ENCODE measurements around the gene RBM4. TPM values are rescaled to one million over a fixed set of nuclear protein-coding genes. Genes with fewer than 3 reads are reported as not detected.

Gene RBM4
- total RNA-seq, 1 experiment from 2014 or later, result 94.4 TPM

DNA sequence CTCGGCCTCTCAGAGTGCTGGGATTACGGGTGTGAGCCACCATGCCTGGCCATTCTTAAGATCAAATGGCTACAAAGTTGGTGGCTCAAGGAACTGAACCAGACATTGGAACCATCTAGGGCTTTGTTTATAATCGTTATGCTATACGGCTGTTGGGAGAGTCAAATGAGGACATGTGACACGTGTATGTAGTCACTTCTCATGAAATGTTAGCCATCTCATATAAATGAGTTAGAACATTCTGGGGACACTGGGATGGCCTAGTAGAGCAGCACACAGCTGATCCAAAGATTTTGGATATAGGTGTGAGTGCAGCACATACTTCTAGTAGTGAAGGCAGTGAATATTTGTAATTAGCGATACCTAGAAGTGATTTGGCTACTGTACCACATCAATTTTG is 6.6 kb upstream of the RBM4 start:
- Histone ChIP-seq H3K27ac (ENCODE audit: low read depth, low read length) (no peak overlapping the region), H3K4me2 (ENCODE audit: low read length) (no peak overlapping the region), H3K79me2 (ENCODE audit: insufficient read depth, low read length) (peaks cover 100% of the 10 kb centered on the region), H3K4me1 (ENCODE audit: control insufficient read depth in 1 of 2, insufficient read depth in 2 of 2, low read length in 2 of 2) (peaks cover 0 to 6% of the 10 kb centered on the region in 2 experiments; a peak in 1 of 4 replicates), H3K36me3 (ENCODE audit: control insufficient read depth in 1 of 2, insufficient read depth in 2 of 2, low read length in 2 of 2) (peaks cover 32 to 50% of the 10 kb centered on the region in 2 experiments), H3K4me3 (replicated peaks in 1 of 2; ENCODE audit: low read depth in 1 of 2, low read length in 2 of 2) (no peak overlapping the region), H2AFZ (ENCODE audit: low read depth, low read length, poor library complexity, severe bottlenecking) (no peak overlapping the region), H3K9me3 (ENCODE audit: control insufficient read depth in 1 of 2, insufficient read depth in 1 of 2, low read depth in 1 of 2, low read length in 2 of 2) (no peaks in the 10 kb centered on the region), H3K27me3 (ENCODE audit: insufficient read depth, low read length) (no peaks in the 10 kb centered on the region), H4K20me1 (ENCODE audit: insufficient read depth) (peaks cover 17% of the 10 kb centered on the region; the same call in 1 of the 2 replicates), H3K9me2 (ENCODE audit: insufficient read depth) (no peaks in the 10 kb centered on the region), H3K9ac (ENCODE audit: low read length) (no peak overlapping the region)
- BruUV-seq (replicated peaks), result no TSS peak
- ChIA-PET POLR2A (no interaction called here), CTCF (no interaction called here), RAD21 (ENCODE audit: low non-redundant PET in 1 of 2, low total read pairs in 2 of 2, uncharacterized antibody in 2 of 2, unreplicated experiment in 2 of 2) (no interaction called here)
- intact Hi-C loops (cut with micrococcal nuclease), result no loop called here
- no peak for ATAC-seq
- TF ChIP-seq, protein P1, sequence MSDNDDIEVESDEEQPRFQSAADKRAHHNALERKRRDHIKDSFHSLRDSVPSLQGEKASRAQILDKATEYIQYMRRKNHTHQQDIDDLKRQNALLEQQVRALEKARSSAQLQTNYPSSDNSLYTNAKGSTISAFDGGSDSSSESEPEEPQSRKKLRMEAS (IDR thresholded peaks at IDR 0.05), result no peak
- DNase-seq (ENCODE audit: low read depth, low spot score), result no peak

DNA sequence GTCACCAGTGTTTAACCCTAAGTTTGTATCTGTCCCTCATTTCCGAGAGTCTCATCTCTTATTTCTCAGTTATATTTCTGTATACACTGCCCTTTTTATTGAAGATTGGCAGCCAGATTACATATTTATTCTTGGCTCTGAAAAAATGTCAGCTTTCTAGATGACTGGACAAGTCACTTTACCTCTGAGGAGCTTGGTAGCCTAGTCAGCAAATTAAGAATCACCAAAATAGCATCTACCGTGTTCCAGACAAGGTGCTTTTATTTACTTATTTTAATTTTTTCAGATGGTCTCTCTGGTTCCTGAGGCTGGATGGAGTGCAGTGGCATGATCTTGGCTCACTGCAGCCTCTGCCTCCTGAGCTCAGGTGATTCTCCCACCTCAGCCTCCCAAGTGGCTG is 5.6 kb upstream of the RBM4 start:
- RAD21 ChIA-PET (ENCODE audit: low non-redundant PET in 1 of 2, low total read pairs in 2 of 2, uncharacterized antibody in 2 of 2, unreplicated experiment in 2 of 2), result no interaction called here
- Histone ChIP-seq H3K36me3 (ENCODE audit: control insufficient read depth in 1 of 2, insufficient read depth in 2 of 2, low read length in 2 of 2) (peaks cover 22 to 39% of the 10 kb centered on the region in 2 experiments; a peak in 3 of 4 replicates), H3K9me3 (ENCODE audit: control insufficient read depth in 1 of 2, insufficient read depth in 1 of 2, low read depth in 1 of 2, low read length in 2 of 2) (no peaks in the 10 kb centered on the region), H3K4me1 (ENCODE audit: control insufficient read depth in 1 of 2, insufficient read depth in 2 of 2, low read length in 2 of 2) (peaks cover 3 to 17% of the 10 kb centered on the region in 2 experiments), H3K4me3 (replicated peaks in 1 of 2; ENCODE audit: low read depth in 1 of 2, low read length in 2 of 2) (no peak overlapping the region), H3K27me3 (ENCODE audit: insufficient read depth, low read length) (no peaks in the 10 kb centered on the region), H3K9ac (ENCODE audit: low read length) (no peak overlapping the region), H4K20me1 (ENCODE audit: insufficient read depth) (peaks cover 13% of the 10 kb centered on the region; the same call in 1 of the 2 replicates), H3K79me2 (ENCODE audit: insufficient read depth, low read length) (peaks cover 100% of the 10 kb centered on the region), H3K4me2 (ENCODE audit: low read length) (no peak overlapping the region), H3K9me2 (ENCODE audit: insufficient read depth) (no peaks in the 10 kb centered on the region), H2AFZ (ENCODE audit: low read depth, low read length, poor library complexity, severe bottlenecking) (no peak overlapping the region), H3K27ac (ENCODE audit: low read depth, low read length) (no peak overlapping the region)
- DNase-seq (ENCODE audit: low read depth, low spot score), result no peak
- intact Hi-C loops (cut with micrococcal nuclease), result no loop called here
- no TSS peak for BruUV-seq (replicated peaks)
- no peak for ATAC-seq
- CTCF ChIA-PET, result no interaction called here
- TF ChIP-seq CEBPB (IDR thresholded peaks at IDR 0.05; ENCODE audit: low read depth) (no peak), YY1 (IDR thresholded peaks at IDR 0.05; ENCODE audit: extremely low read depth, insufficient replicate concordance, low read depth, low read length) (no peak), POLR2A (IDR thresholded peaks at IDR 0.05; ENCODE audit: borderline replicate concordance, extremely low read depth, insufficient read depth, insufficient read length) (no peak), SIN3A (IDR thresholded peaks at IDR 0.05; ENCODE audit: low read depth) (no peak), ZNF274 (IDR thresholded peaks at IDR 0.05; ENCODE audit: low read depth, low read length) (no peak)
- TF ChIP-seq, protein P1 (IDR thresholded peaks at IDR 0.05), result no peak
- TF ChIP-seq, protein P2, sequence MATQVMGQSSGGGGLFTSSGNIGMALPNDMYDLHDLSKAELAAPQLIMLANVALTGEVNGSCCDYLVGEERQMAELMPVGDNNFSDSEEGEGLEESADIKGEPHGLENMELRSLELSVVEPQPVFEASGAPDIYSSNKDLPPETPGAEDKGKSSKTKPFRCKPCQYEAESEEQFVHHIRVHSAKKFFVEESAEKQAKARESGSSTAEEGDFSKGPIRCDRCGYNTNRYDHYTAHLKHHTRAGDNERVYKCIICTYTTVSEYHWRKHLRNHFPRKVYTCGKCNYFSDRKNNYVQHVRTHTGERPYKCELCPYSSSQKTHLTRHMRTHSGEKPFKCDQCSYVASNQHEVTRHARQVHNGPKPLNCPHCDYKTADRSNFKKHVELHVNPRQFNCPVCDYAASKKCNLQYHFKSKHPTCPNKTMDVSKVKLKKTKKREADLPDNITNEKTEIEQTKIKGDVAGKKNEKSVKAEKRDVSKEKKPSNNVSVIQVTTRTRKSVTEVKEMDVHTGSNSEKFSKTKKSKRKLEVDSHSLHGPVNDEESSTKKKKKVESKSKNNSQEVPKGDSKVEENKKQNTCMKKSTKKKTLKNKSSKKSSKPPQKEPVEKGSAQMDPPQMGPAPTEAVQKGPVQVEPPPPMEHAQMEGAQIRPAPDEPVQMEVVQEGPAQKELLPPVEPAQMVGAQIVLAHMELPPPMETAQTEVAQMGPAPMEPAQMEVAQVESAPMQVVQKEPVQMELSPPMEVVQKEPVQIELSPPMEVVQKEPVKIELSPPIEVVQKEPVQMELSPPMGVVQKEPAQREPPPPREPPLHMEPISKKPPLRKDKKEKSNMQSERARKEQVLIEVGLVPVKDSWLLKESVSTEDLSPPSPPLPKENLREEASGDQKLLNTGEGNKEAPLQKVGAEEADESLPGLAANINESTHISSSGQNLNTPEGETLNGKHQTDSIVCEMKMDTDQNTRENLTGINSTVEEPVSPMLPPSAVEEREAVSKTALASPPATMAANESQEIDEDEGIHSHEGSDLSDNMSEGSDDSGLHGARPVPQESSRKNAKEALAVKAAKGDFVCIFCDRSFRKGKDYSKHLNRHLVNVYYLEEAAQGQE (IDR thresholded peaks at IDR 0.05; ENCODE audit: low read depth), result no peak
- POLR2A ChIA-PET, result no interaction called here
